Psoas muscle (tissue), 8 donors: ENCODE results near the gene SIL1. TPM values are rescaled to one million over a fixed set of nuclear protein-coding genes. Genes with fewer than 3 reads are reported as not detected.

Source experiments
- ATAC-seq, 4 donors: fragments of 200-7000 bp; cut with Tn5 transposase; one replicate each; pipeline ENCODE4 v1.9.1; 2020; ENCODE audit warnings: moderate library complexity in 3 of 4, mild to moderate bottlenecking in 2 of 4
- DNase-seq, 2 donors: peaks; one replicate each; pipeline ENCODE4 v3.0.0-alpha.2; 2020
- H3K27ac ChIP-seq: fragments of 200-600 bp; one replicate; pipeline ENCODE4 v1.8.0; 2022
- H3K27me3 ChIP-seq, 3 donors: fragments of 200-600 bp in 1 of 3; one replicate each; pipeline versions ENCODE4 v1.6.1 to v1.8.0; 2013 to 2022; ENCODE audit warnings: low read length in 2 of 3, mild to moderate bottlenecking in 2 of 3, moderate library complexity in 1 of 3; ENCODE audit not compliant: insufficient read depth in 3 of 3
- H3K36me3 ChIP-seq, 2 donors: fragments of 200-600 bp in 1 of 2; one replicate each; pipeline versions ENCODE4 v1.6.1 to v1.8.0; 2013 to 2022; ENCODE audit warnings: low read depth in 1 of 2, mild to moderate bottlenecking in 1 of 2, moderate library complexity in 1 of 2; ENCODE audit not compliant: insufficient read depth in 1 of 2
- H3K4me1 ChIP-seq: fragments of 200-600 bp; one replicate; pipeline ENCODE4 v1.8.0; 2022
- H3K4me3 ChIP-seq: fragments of 200-600 bp; one replicate; pipeline ENCODE4 v1.8.0; 2022; ENCODE audit warnings: mild to moderate bottlenecking
- H3K9me3 ChIP-seq: fragments of 200-600 bp; one replicate; pipeline ENCODE4 v1.8.0; 2022
- WGBS, 3 donors: extraction: QIAGEN DNeasy Blood & Tissue Kit; methylation state at CpG; one replicate each; pipeline versions ENCODE4 v1.1.6 to v1.1.7; 2013; 5-methylcytosine and 5-hydroxymethylcytosine counted together
- intact Hi-C, 2 donors: fragments of 100-400 bp; cut with DNase I; formaldehyde crosslinking; loops; one replicate each; pipeline versions ENCODE4 v1.11.0 to v1.14.2; 2022
- polyA plus RNA-seq, 3 donors: library from polyadenylated mRNA; stranded (reverse); fragments of 200-250 nt; gene quantifications; one replicate each; pipeline ENCODE4 v1.2.3, GENCODE V29; 2013
- total RNA-seq, 4 donors: library from RNA; stranded (reverse); fragmentation: NEBNext Ultra II Directional in 2 of 4; extraction: Animal tissue kit (Norgen Biotek cat#: 25700) in 2 of 4; gene quantifications; one replicate each; pipeline versions ENCODE4 v1.2.1 to v1.2.4, GENCODE V29; 2021 to 2023
- TF ChIP-seq, protein P1 (sequence below): fragments of 200-600 bp; IDR thresholded peaks from one replicate; pipeline ENCODE4 v1.8.0; 2022; ENCODE audit warnings: antibody characterized with exemption
- donor health status: healthy with polysubstance abuse.
- donor health status: DM: no; HTN: no; CAD: no; lungs with moderate emphysema.
- donor health status: Bipolar disorder and iron deficiency.
- donor health status: healthy.
- donor health status: DM: yes; HTN: yes; CAD: no.
- donor health status: DM: no; HTN: no; CAD: no.
- donor health status: DM: no; HTN: no; CAD: no.
- donor health status: DM: yes; HTN: yes; CAD: no.

Gene SIL1
- total and polyA plus RNA-seq, 7 donors: 27.1 to 52.9 (median 41.0) TPM

DNA sequence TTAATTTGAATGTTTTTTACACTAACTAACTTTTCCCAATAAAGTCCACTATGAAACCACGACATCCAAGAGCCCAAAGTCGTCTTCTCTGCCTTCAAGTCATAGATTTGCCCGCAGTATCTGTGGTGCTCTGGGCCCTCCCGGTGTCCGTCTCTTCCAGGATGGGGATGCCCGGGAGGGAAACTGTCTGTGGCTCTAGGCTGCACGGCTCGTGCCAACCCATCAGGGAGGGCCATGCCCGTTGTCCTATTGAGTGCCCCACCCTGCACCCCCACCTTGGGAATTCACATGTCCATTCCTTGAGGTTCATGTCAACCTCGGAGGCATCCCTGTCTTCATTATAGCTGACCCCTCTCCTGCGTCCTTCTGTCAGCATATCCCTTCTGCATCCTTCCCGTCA is 263.2 kb downstream of the SIL1 start:
- 86 to 87% (median 87%) methylated on average over 12 of the region's 12 CpGs for WGBS, 3 donors
- intact Hi-C loops: no loop called here
- H3K27ac ChIP-seq: no peak overlapping the region
- TF ChIP-seq, protein P1, sequence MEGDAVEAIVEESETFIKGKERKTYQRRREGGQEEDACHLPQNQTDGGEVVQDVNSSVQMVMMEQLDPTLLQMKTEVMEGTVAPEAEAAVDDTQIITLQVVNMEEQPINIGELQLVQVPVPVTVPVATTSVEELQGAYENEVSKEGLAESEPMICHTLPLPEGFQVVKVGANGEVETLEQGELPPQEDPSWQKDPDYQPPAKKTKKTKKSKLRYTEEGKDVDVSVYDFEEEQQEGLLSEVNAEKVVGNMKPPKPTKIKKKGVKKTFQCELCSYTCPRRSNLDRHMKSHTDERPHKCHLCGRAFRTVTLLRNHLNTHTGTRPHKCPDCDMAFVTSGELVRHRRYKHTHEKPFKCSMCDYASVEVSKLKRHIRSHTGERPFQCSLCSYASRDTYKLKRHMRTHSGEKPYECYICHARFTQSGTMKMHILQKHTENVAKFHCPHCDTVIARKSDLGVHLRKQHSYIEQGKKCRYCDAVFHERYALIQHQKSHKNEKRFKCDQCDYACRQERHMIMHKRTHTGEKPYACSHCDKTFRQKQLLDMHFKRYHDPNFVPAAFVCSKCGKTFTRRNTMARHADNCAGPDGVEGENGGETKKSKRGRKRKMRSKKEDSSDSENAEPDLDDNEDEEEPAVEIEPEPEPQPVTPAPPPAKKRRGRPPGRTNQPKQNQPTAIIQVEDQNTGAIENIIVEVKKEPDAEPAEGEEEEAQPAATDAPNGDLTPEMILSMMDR: no peak
- H3K27me3 ChIP-seq: no peaks in the 10 kb centered on the region
- no peak for ATAC-seq
- peaks cover 12 to 53% of the 10 kb centered on the region in 2 donors for H3K36me3 ChIP-seq
- no peaks in the 10 kb centered on the region for H3K4me1 ChIP-seq
- H3K9me3 ChIP-seq: no peaks in the 10 kb centered on the region
- DNase-seq: peak in 1 of 2 donors; percentile 49
- no peak overlapping the region for H3K4me3 ChIP-seq

DNA sequence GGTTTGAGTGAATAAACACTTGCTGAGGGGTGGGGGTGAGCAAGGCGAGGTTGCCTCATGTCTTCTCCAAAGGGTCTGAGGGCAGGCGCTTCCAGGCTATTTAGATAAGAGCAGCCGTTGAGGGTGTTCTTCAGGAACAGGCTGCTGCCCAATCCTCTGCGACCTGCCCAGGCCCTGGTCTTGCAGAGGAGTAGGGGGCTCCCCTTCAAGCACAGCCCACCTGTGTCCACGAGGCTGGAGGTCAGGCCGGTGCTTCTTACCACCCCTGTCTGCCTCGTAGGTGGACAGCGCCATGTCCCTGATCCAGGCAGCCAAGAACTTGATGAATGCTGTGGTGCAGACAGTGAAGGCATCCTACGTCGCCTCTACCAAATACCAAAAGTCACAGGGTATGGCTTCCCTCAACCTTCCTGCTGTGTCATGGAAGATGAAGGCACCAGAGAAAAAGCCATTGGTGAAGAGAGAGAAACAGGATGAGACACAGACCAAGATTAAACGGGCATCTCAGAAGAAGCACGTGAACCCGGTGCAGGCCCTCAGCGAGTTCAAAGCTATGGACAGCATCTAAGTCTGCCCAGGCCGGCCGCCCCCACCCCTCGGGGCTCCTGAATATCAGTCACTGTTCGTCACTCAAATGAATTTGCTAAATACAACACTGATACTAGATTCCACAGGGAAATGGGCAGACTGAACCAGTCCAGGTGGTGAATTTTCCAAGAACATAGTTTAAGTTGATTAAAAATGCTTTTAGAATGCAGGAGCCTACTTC is 264.5 kb downstream of the SIL1 start:
- DNase-seq (peak in 1 of 2 donors; percentile 48), ATAC-seq (no peak)
- WGBS, 3 donors: 87 to 94% (median 89%) methylated on average over 18 of the region's 18 CpGs
- Histone ChIP-seq H3K36me3 (peaks cover 12 to 66% of the 10 kb centered on the region in 2 donors), H3K27me3 (no peaks in the 10 kb centered on the region), H3K9me3 (no peaks in the 10 kb centered on the region), H3K27ac (no peak overlapping the region), H3K4me1 (no peaks in the 10 kb centered on the region), H3K4me3 (no peak overlapping the region)
- TF ChIP-seq, protein P1: no peak
- intact Hi-C loops: no loop called here

DNA sequence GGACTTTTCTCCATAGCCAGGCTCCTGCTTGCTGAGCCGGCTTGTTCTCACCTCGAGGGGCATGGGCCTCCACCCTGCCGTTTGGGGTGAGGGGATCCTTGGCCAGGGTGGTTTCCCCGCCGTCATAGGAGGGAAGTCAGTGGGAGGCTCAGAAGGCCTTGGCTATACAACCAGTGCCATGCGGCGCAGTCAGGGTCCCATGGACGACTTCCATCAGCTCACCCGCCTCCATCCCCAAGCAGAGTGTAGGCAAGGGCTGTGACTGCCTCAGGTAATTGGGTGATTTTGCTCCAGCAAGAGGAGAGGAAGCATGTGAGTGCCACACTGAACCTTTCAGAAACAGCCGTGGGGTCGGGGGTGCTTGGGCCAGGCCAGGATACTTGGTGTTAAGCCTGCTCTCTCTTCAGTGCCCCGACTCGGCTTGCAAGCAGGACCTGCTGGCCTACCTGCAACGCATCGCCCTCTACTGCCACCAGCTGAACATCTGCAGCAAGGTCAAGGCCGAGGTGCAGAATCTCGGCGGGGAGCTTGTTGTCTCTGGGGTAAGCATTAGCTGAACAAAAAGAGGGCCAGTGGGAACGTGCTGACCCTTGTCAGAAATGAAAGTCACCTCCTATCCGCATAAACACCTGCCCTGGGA is 265.9 kb downstream of the SIL1 start:
- Histone ChIP-seq H3K4me3 (no peak overlapping the region), H3K4me1 (peaks cover 10% of the 10 kb centered on the region), H3K27ac (no peak overlapping the region), H3K36me3 (peaks cover 12 to 76% of the 10 kb centered on the region in 2 donors), H3K27me3 (no peaks in the 10 kb centered on the region), H3K9me3 (no peaks in the 10 kb centered on the region)
- 87 to 90% (median 89%) methylated on average over 20 of the region's 20 CpGs for WGBS, 3 donors
- DNase-seq (peak in 1 of 2 donors; percentile 47), ATAC-seq (no peak)
- TF ChIP-seq, protein P1: no peak
- intact Hi-C loops: no loop called here

DNA sequence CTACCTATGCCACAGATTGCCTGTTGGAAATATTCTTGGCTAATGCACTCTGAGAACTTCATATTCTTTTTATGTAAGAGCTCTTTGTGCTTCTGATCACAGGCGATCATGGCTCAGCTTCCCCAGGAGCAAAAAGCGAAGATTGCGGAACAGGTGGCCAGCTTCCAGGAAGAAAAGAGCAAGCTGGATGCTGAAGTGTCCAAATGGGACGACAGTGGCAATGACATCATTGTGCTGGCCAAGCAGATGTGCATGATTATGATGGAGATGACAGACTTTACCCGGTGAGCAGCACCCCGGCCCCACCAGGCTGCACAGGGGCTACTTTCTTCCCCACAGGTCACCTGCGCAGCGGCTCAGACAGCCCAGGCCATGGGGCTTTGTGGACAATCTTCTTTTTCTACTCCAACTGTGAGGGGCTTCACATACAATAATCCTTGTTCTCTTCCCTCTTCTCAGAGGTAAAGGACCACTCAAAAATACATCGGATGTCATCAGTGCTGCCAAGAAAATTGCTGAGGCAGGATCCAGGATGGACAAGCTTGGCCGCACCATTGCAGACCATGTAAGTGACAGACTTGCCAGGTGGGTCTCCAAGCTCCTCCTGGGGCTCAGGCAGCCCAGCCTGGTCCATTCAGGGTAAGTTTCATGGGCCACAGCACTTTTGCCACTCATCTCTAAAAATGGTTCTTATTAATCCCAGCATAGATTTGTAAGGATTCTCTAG is 267.6 kb downstream of the SIL1 start:
- DNase-seq (peak in 1 of 2 donors; percentile 56), ATAC-seq (peak in 1 of 4 donors; percentile 30)
- Histone ChIP-seq H3K9me3 (no peaks in the 10 kb centered on the region), H3K27ac (no peak overlapping the region), H3K36me3 (peaks cover 12 to 93% of the 10 kb centered on the region in 2 donors), H3K27me3 (no peaks in the 10 kb centered on the region), H3K4me3 (no peak overlapping the region), H3K4me1 (peaks cover 10% of the 10 kb centered on the region)
- intact Hi-C loops: no loop called here
- TF ChIP-seq, protein P1: no peak
- WGBS, 3 donors: 63 to 71% (median 68%) methylated on average over 10 of the region's 10 CpGs
